SK-N-MC (cell line): ENCODE data around the gene CCDC57.

Experiments used
- DNase-seq: peaks from one replicate; pipeline ENCODE4 v3.0.0-alpha.2; 2011; ENCODE audit warnings: low read depth, low spot score
- H3K27ac ChIP-seq: fragments of 200-600 bp; sonication (generic); 2 replicates; pipeline ENCODE4 v1.5.1; 2016; ENCODE audit warnings: mixed run types
- H3K36me3 ChIP-seq: fragments of 200-600 bp; sonication (generic); 2 replicates; pipeline ENCODE4 v1.6.1; 2017; ENCODE audit warnings: antibody characterized with exemption, low read length, mixed read lengths; ENCODE audit not compliant: insufficient read depth
- H3K4me3 ChIP-seq: fragments of 200-600 bp; sonication (generic); 2 replicates; pipeline ENCODE4 v1.5.1; 2016
- H3K9ac ChIP-seq: fragments of 200-600 bp; sonication (generic); 2 replicates; pipeline ENCODE4 v1.8.0; 2017; ENCODE audit warnings: mixed run types, mixed read lengths; ENCODE audit not compliant: insufficient read length
- H3K9me3 ChIP-seq: fragments of 200-600 bp; sonication (generic); 2 replicates; pipeline ENCODE4 v1.6.1; 2017; ENCODE audit warnings: low read depth, mild to moderate bottlenecking, antibody characterized with exemption, low read length, moderate library complexity, mixed read lengths
- EZH2 ChIP-seq: fragments of 200-600 bp; sonication (generic); IDR thresholded peaks from one replicate; pipeline ENCODE4 v1.6.1; 2017; ENCODE audit warnings: antibody characterized with exemption
- FOXP2 ChIP-seq: optimal IDR thresholded peaks from 2 replicates; pipeline ENCODE3; 2011; ENCODE audit warnings: mild to moderate bottlenecking, moderate library complexity; ENCODE audit not compliant: insufficient read depth; ENCODE audit errors: extremely low read length, control extremely low read depth
- POLR2AphosphoS5 ChIP-seq: IDR thresholded peaks from 2 replicates; pipeline ENCODE4 v1.6.1; 2012; ENCODE audit warnings: mild to moderate bottlenecking, low read depth, low read length, borderline replicate concordance

The CCDC57 gene

GRCh38 chr17:82241926-82242697, 29.5 kb upstream of the CCDC57 start:
- Histone ChIP-seq H3K9me3 (no peaks in the 10 kb centered on the region), H3K4me3 (no peak overlapping the region), H3K36me3 (peaks cover 47% of the 10 kb centered on the region), H3K27ac (peak overlapping the region; percentile 75), H3K9ac (peak overlapping the region; percentile 3)
- TF ChIP-seq FOXP2 (no peak), EZH2 (no peak), POLR2AphosphoS5 (no peak)
- no peak for DNase-seq

DNA sequence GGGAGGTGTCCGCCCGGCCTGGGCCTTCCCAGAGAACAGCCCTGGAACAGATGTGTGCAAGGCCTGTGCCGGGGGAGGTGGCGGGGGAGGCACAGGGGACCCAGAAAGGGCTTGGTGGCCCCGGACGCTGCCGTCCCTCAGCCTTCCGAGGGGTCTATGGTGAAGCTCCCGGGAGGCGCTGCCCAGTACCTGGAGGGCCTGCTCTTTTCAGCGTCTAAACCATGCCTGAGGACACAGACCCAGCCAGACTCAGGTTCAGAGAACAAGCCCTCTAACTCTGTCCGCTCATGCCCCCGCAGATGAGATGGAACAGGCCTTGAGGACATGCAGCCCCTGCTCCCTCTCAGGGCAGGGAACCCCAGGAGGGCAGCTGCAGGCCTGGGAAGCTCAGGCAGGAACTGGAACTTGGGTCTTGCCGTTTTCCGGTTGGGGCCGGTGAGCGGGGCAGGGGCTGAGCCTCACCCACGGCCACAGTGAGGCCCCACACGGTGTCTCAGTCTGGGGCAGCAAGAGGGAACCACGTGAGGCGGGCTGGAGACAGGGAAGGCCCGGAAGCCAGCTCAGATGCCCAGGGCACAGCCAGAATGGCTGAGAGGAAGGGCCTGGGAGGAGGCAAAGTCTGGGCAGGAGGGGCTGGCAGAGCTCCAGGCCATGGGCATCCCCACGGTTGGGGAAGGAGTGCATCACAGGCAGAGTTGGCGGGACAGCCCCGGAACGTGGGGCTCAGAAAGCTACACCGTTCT, 28.7 kb upstream of the CCDC57 start:
- DNase-seq, result no peak
- Histone ChIP-seq H3K36me3 (peaks cover 39% of the 10 kb centered on the region), H3K27ac (peak overlapping the region; percentile 64), H3K9me3 (no peaks in the 10 kb centered on the region), H3K4me3 (no peak overlapping the region), H3K9ac (no peak overlapping the region)
- no peak for TF ChIP-seq EZH2
- TF ChIP-seq POLR2AphosphoS5, result no peak; the same call in 1 of the 2 replicates
- no peak for TF ChIP-seq FOXP2

DNA sequence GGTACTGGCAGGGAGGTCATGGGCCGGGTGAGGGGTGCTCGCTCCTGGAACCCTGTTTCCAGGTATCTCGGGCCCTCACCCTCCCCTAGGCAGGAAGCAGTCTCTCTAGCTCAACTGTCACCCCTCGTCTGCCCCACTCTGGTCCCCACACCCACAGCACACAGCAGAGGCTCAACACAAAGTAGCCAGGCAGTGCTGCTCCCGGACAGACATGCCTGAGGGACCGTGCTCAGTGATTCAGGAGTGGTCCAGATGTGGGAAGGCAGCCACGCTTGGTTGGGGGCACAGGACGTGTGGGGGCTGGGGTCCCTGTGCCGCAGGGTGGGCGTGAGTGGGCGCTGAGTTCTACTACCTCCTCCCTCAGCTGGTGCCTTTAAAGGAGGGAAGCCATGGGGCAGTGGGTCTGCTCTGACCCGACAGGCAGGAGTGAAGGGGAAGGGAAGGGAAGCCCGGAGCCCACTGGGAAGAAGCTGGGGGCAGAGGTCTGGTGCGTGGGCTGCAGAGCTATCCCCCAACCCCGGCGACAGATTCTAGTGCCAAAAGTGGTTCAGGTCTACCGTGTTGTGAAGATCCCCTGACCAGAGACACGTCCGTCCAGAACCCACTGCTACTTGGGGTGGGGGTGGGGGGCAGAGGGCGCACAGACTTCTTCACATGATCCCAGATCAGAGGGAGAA, 28.0 kb upstream of the CCDC57 start:
- Histone ChIP-seq H3K36me3 (peaks cover 32% of the 10 kb centered on the region), H3K9me3 (no peaks in the 10 kb centered on the region), H3K27ac (no peak overlapping the region), H3K4me3 (no peak overlapping the region), H3K9ac (no peak overlapping the region)
- TF ChIP-seq POLR2AphosphoS5, result no peak
- TF ChIP-seq EZH2, result no peak
- no peak for TF ChIP-seq FOXP2
- no peak for DNase-seq

DNA sequence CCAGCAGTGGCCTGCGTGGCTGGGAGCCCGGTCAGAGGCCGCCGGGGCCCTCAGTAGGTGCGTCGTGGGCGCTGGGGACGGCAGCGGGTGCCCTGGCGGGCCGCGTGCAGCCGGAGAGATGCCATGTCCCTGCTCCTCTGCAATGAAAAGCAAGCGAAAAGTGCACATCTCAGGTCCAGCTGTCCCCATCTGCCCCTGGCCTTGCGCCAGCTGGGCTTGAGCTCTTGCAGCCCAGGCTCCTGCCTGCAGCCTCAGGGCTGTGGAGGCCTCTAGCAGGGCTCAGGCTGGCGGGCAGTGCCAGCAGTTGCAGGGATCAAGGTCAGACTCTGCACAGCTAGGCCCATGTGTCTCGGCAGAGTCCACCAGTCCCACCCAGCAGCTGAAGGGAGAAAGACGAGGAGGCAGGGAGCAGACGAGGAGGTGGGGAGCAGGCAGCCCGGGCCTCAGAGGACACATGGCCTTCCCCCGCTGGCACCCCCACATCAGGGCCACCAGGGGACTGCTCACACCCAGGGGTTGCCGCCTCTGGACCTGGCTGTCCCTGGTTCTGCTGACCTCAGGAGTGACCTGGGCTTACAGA, 27.4 kb upstream of the CCDC57 start:
- H3K27ac ChIP-seq, result no peak overlapping the region
- no peak for DNase-seq

DNA sequence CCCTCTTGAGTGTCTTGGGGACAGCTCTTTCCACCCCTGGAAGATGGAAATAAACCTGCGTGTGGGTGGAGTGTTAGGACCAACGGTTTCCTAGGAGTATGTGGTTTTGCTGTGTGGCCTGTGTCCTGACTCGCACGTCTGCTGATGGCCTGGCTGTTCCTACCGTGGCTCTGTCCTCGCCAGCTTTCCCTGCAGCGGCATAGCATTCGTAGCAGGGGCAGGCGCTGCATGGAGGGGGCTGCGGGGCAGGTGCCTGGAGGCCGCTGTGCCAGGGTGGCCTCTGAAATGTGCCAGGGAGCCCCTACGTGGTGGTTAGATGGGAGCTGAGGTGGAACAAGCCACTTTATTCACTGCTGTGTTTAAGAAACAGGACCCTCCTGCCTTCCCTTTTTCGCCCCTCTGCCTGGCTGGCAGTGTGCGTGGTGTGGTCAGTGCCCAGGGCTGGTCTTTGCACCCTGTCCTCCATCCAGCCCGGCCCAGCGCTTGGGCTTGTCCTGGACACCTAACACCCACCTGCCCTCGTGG, 26.8 kb upstream of the CCDC57 start:
- Histone ChIP-seq H3K36me3 (peaks cover 20% of the 10 kb centered on the region), H3K4me3 (no peak overlapping the region), H3K9me3 (no peaks in the 10 kb centered on the region), H3K27ac (0 out of 2 replicates have a peak overlapping the region, but pooled peaks have one; percentile 19), H3K9ac (no peak overlapping the region)
- TF ChIP-seq FOXP2 (no peak), EZH2 (no peak), POLR2AphosphoS5 (no peak)
- no peak for DNase-seq

More for the DNA sequence above, 27.4 kb upstream of the CCDC57 start:
- Histone ChIP-seq H3K4me3 (no peak overlapping the region), H3K9ac (no peak overlapping the region), H3K36me3 (peaks cover 26% of the 10 kb centered on the region), H3K9me3 (no peaks in the 10 kb centered on the region)
- no peak for TF ChIP-seq POLR2AphosphoS5
- TF ChIP-seq FOXP2, result no peak
- TF ChIP-seq EZH2, result no peak

DNA sequence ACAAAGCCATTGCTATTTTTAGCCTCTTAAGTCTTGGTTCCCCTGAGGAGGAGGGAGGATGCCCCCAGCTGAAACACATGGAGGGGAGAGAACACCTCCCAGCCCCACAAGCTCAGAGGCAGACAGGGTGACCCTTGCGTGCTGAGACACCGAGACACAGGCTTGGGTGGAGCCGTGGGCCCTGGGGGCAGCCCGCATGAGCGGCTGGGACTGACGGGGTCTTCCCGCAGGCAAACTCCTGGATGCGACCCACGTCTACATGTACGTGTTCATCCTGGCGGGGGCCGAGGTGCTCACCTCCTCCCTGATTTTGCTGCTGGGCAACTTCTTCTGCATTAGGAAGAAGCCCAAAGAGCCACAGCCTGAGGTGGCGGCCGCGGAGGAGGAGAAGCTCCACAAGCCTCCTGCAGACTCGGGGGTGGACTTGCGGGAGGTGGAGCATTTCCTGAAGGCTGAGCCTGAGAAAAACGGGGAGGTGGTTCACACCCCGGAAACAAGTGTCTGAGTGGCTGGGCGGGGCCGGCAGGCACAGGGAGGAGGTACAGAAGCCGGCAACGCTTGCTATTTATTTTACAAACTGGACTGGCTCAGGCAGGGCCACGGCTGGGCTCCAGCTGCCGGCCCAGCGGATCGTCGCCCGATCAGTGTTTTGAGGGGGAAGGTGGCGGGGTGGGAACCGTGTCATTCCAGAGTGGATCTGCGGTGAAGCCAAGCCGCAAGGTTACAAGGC, 26.0 kb upstream of the CCDC57 start:
- TF ChIP-seq POLR2AphosphoS5 (peak; percentile 69), EZH2 (no peak)
- DNase-seq, result no peak
- Histone ChIP-seq H3K36me3 (peaks cover 12% of the 10 kb centered on the region), H3K9me3 (no peaks in the 10 kb centered on the region), H3K27ac (peak overlapping the region; percentile 82), H3K9ac (peak overlapping the region; percentile 28), H3K4me3 (peak overlapping the region; percentile 79)

DNA sequence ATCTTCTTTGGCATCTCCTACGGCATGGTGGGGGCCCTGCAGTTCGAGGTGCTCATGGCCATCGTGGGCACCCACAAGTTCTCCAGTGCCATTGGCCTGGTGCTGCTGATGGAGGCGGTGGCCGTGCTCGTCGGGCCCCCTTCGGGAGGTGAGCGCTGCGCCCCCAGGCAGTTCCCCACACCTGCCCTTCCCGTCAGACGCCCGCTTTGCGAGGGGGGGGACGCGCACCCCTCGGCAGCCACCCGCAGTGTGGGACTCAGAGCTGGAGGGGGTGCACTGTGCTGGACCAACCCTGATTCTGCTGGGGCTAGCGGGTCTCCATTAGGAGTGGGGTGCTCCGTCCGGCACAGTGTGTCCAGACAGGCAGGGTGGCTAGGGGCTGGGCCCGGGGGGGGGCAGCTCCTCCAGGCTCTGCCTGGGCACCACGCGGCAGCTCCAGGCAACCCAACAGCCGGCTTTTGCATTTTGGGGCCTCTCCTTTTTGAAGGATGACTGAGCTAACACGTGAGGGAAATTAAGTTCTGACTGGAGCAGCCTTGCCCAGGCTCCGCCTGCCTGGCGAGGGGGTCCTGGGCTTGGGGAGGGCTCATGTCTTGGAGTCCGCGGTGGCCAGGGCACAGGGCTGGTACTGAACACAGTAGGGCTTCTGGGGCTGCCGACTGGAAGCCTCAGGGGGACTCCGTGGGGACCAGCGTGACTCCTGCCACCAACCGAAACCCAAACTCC, 25.3 kb upstream of the CCDC57 start:
- no peak for DNase-seq
- H3K4me3 ChIP-seq, result peak overlapping the region; percentile 79
- H3K9ac ChIP-seq, result peak overlapping the region; percentile 28
- H3K9me3 ChIP-seq, result no peaks in the 10 kb centered on the region
- no peak for TF ChIP-seq EZH2
- TF ChIP-seq POLR2AphosphoS5, result no peak
- TF ChIP-seq FOXP2, result no peak
- H3K36me3 ChIP-seq, result peaks cover 5% of the 10 kb centered on the region; the same call in 1 of the 2 replicates
- H3K27ac ChIP-seq, result peak overlapping the region; percentile 82
